GM12891 (cell line): Measurements from ENCODE around the gene GRIK4.
"Not testable (repeated sequence)": the region's sequence is repeated elsewhere in the genome, so short reads cannot be mapped to it uniquely, and the experiment has no call there.

Experiments
- POLR2A ChIP-seq: IDR thresholded peaks from 2 replicates; pipeline ENCODE4 v1.6.1; 2011; ENCODE audit warnings: low read depth, low read length, control low read depth
- POLR2AphosphoS5 ChIP-seq: IDR thresholded peaks from 2 replicates; pipeline ENCODE4 v1.6.1; 2011; ENCODE audit warnings: low read depth, low read length, control low read depth
- TAF1 ChIP-seq: IDR thresholded peaks from 2 replicates; pipeline ENCODE4 v1.6.1; 2011; ENCODE audit warnings: low read depth, low read length, control low read depth

DNA sequence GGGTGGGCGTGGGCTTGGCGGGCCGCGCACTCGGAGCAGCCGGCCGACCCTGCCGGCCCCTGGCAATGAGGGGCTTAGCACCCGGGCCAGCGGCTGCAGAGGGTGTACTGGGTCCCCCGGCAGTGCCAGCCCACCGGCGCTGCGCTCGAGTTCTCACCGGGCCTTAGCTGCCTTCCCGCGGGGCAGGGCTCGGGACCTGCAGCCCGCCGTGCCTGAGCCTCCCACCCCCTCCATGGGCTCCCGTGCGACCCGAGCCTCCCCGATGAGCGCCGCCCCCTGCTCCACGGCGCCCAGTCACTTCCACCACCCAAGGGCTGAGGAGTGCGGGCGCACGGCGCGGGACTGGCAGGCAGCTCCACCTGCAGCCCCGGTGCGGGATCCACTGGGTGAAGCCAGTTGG lies 510.2 kb downstream of the GRIK4 start:
- TF ChIP-seq TAF1, POLR2A, POLR2AphosphoS5: not testable (repeated sequence)
